ENCODE results near the gene GRK2. TPM values are rescaled to one million over a fixed set of nuclear protein-coding genes. Genes with fewer than 3 reads are reported as not detected.

Gene GRK2
- total and polyA plus RNA-seq, 9 of the 15 experiments (the other 6 are each of a cell fraction or from before 2014, with no cell fraction given), result 0.24 to 95.8 (median 56.5) TPM

DNA sequence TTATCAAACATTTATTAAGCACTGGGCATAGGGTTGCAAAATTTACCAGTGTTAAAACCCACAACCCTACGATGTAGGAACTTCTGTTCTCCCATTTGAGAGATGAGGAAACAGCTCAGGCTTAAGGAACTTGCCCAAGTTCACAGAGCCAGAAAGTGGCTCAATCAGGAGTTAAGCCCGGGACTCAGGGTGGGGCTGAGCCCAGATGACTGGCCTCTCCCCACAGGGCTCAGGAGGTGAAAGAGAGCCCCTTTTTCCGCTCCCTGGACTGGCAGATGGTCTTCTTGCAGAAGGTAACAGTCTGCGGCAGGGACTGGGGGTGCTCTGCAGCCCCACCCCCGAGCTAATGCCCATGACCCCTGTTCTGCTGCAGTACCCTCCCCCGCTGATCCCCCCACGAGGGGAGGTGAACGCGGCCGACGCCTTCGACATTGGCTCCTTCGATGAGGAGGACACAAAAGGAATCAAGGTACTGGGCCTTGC lies 17.2 kb downstream of the GRK2 start (continued):
- TF ChIP-seq, protein P1, sequence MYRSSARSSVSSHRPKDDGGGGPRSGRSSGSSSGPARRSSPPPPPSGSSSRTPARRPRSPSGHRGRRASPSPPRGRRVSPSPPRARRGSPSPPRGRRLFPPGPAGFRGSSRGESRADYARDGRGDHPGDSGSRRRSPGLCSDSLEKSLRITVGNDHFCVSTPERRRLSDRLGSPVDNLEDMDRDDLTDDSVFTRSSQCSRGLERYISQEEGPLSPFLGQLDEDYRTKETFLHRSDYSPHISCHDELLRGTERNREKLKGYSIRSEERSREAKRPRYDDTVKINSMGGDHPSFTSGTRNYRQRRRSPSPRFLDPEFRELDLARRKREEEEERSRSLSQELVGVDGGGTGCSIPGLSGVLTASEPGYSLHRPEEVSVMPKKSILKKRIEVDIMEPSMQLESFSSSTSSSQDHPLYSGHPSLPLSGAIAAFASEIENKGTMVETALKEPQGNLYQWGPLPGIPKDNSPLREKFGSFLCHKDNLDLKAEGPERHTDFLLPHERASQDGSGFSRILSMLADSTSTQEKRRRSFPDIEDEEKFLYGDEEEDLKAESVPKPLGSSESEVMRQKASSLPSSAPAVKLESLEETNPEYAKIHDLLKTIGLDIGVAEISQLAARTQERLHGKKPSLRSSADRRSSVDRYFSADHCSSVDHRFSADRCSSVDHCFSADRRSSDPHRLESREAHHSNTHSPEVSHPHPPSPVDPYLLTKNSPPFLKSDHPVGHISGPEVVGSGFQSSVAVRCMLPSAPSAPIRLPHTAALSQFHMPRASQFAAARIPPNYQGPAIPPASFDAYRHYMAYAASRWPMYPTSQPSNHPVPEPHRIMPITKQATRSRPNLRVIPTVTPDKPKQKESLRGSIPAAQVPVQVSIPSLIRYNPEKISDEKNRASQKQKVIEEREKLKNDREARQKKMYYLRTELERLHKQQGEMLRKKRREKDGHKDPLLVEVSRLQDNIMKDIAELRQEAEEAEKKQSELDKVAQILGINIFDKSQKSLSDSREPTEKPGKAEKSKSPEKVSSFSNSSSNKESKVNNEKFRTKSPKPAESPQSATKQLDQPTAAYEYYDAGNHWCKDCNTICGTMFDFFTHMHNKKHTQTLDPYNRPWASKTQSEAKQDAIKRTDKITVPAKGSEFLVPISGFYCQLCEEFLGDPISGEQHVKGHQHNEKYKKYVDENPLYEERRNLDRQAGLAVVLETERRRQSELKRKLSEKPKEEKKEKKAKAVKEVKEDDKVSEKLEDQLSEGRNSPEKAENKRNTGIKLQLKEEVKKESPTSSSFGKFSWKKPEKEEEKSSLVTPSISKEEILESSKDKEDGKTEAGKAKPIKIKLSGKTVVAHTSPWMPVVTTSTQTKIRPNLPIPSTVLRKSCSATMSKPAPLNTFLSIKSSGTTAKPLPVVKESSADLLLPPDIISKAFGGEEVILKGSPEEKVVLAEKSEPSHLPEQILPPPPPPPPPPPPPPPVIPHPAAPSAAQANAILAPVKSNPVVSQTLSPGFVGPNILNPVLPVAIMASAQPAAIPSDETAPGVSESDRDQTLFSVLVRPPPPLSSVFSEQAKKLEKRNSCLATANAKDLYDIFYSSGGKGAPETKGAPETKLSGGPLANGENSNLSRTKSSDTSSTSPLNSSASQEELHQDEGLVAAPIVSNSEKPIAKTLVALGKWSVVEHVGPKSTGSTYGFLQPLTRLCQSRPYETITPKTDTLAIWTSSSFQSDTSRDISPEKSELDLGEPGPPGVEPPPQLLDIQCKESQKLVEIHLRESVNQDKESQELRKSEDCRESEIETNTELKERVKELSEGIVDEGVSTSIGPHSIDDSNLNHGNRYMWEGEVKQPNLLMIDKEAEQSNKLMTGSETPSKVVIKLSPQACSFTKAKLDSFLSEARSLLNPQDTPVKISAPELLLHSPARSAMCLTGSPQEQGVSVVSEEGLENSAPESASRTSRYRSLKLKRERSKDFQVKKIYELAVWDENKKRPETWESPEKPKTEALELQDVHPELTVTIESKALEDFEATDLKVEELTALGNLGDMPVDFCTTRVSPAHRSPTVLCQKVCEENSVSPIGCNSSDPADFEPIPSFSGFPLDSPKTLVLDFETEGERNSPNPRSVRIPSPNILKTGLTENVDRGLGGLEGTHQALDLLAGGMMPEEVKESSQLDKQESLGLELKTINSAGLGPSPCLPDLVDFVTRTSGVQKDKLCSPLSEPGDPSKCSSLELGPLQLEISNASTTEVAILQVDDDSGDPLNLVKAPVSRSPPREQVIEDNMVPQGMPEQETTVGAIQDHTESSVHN (IDR thresholded peaks at IDR 0.05; ENCODE audit: borderline replicate concordance in 1 of 2, low read depth in 1 of 2), result no peak
- TF ChIP-seq HNRNPUL1 (IDR thresholded peaks at IDR 0.05; ENCODE audit: low read length) (no peak), NR1H2 (CRISPR knock-in tag; IDR thresholded peaks at IDR 0.05) (no peak)

Measured in K562 (cell line).